ENCODE measurements around the gene ANGPTL2.

The ANGPTL2 gene

DNA sequence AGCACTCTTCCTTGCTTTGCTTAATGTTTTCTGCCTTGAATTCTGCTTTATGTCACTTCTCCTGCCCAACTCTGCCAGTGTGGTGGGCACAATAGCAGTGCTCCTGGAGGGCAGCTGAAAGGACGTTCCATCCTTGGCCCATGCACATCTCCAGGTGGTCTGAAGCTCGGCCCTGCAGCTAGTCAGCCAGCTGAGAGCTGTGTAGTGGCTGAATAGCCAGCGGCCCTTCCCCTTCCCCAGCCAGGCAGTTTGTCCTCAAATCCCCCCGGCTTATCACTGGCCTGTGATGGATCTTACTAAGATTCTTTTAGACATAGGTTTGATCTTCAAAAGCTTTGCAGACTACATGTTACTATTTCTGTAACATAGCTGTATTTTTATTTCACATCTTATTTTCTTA, 42.7 kb upstream of the ANGPTL2 start:
- Histone ChIP-seq H3K4me1 (ENCODE audit: control insufficient read depth, insufficient read depth, low read length) (peaks cover 5% of the 10 kb centered on the region), H3K27ac (ENCODE audit: low read length) (no peak overlapping the region)
- WGBS (ENCODE audit: insufficient coverage, insufficient read length) = no CpG with 5 or more reads among the region's 4 CpGs

DNA sequence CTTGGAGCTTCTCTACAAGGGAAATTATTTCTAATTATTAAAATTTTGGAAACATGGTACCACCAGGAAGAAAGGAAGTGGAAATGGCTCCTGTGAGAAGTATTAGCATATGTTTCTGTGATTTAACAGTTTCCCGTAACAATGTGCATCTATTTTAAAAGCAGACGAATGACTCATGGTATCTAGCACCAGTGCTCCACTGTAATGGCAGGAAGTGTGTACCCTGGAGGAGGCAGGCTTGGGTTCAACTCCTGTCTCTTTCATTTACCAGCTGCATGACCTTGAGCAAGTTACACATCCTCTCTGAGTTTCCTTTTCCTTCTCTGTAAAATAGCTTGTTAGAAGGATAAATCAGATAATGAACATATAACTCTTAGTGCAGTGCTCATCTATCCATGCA, 41.0 kb upstream of the ANGPTL2 start:
- Histone ChIP-seq H3K4me3 (ENCODE audit: low read length) (no peak overlapping the region), H3K36me3 (ENCODE audit: control insufficient read depth, insufficient read depth, low read length) (no peaks in the 10 kb centered on the region), H3K27ac (ENCODE audit: low read length) (no peak overlapping the region), H3K4me1 (ENCODE audit: control insufficient read depth, insufficient read depth, low read length) (peaks cover 8% of the 10 kb centered on the region), H3K27me3 (ENCODE audit: control insufficient read depth, insufficient read depth, low read length) (no peaks in the 10 kb centered on the region), H3K9me3 (ENCODE audit: control insufficient read depth, insufficient read depth, low read length) (no peaks in the 10 kb centered on the region)
- WGBS (ENCODE audit: insufficient coverage, insufficient read length) = no CpG with 5 or more reads among the region's 2 CpGs
- DNase-seq (ENCODE audit: low read depth, low spot score) = no peak

More for the DNA sequence above, 42.7 kb upstream of the ANGPTL2 start:
- H3K36me3 ChIP-seq (ENCODE audit: control insufficient read depth, insufficient read depth, low read length) = no peaks in the 10 kb centered on the region
- no peaks in the 10 kb centered on the region for H3K27me3 ChIP-seq (ENCODE audit: control insufficient read depth, insufficient read depth, low read length)
- no peak for DNase-seq (ENCODE audit: low read depth, low spot score)
- H3K9me3 ChIP-seq (ENCODE audit: control insufficient read depth, insufficient read depth, low read length) = no peaks in the 10 kb centered on the region
- no peak overlapping the region for H3K4me3 ChIP-seq (ENCODE audit: low read length)

DNA sequence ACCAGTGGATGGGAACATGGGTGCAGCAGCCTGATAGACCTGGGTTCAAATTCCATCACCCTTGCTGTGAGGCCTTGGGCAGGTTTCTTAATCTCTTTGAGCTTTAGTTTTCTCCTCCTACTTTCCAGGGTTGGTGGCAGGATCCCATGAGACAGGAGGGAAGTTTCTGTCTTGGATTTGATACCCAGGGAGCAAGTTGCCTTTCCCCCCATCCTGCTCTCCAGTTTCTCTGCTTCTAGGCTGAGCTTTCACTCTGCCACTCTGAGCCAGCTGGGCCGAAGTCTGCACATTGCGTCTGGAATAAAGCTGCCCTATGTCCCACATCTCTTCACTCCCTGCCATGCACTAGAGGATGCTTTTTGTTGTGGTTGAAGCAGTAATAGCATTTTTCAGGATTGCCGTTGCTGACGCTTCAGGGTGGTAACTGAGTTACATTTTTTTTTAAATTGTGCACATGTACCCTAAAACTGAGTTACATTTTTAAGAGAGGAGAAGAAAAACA, 40.5 kb upstream of the ANGPTL2 start:
- H3K36me3 ChIP-seq (ENCODE audit: control insufficient read depth, insufficient read depth, low read length) = no peaks in the 10 kb centered on the region
- WGBS (ENCODE audit: insufficient coverage, insufficient read length) = no CpG with 5 or more reads among the region's 4 CpGs

DNA sequence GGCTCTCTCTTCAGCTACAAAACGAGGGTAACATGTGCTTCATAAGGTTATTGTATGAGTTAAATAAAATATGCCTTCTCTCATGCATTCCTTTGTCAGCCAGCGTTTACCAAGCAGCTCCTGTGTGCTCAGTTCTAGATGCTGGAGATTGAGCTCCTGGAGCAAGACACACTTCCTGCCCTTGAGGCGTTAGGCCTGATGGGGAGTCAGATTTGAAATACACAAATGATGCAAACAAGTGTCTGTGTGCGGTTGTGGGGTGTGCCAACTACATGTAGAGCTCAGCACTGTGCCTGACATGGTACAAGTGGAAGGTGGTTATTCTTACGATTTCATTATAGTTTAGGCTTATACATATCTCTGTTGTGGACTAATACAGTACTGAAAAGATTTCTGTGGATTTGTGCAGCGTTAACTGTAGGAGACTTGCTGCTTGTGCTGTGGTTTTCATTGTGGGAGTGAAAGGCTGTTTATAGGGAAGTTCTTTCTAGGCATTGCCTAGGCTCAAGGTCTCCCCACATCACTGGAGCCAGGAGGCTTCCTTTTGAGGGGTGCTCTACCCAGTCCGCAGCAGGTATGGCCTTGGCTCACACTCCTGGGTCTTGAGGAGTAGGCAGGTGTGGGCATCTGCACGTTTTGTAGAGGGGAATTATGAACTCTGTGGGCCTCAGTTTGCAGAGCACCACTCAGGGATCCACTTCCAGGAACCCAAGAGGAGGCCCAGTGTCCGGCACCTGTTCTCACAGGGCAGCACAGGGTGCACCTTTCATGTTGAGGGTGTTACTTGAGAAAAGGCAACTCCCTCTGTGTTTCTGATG, 39.8 kb upstream of the ANGPTL2 start:
- Histone ChIP-seq H3K4me1 (ENCODE audit: control insufficient read depth, insufficient read depth, low read length) (peaks cover 8% of the 10 kb centered on the region), H3K27ac (ENCODE audit: low read length) (no peak overlapping the region), H3K27me3 (ENCODE audit: control insufficient read depth, insufficient read depth, low read length) (no peaks in the 10 kb centered on the region), H3K9me3 (ENCODE audit: control insufficient read depth, insufficient read depth, low read length) (no peaks in the 10 kb centered on the region), H3K36me3 (ENCODE audit: control insufficient read depth, insufficient read depth, low read length) (no peaks in the 10 kb centered on the region), H3K4me3 (ENCODE audit: low read length) (no peak overlapping the region)
- DNase-seq (ENCODE audit: low read depth, low spot score) = no peak
- WGBS (ENCODE audit: insufficient coverage, insufficient read length) = no CpG with 5 or more reads among the region's 9 CpGs

More for the DNA sequence above, 40.5 kb upstream of the ANGPTL2 start:
- H3K4me3 ChIP-seq (ENCODE audit: low read length) = no peak overlapping the region
- no peaks in the 10 kb centered on the region for H3K27me3 ChIP-seq (ENCODE audit: control insufficient read depth, insufficient read depth, low read length)
- H3K9me3 ChIP-seq (ENCODE audit: control insufficient read depth, insufficient read depth, low read length) = no peaks in the 10 kb centered on the region
- no peak overlapping the region for H3K27ac ChIP-seq (ENCODE audit: low read length)
- DNase-seq (ENCODE audit: low read depth, low spot score) = no peak
- H3K4me1 ChIP-seq (ENCODE audit: control insufficient read depth, insufficient read depth, low read length) = peaks cover 8% of the 10 kb centered on the region

DNA sequence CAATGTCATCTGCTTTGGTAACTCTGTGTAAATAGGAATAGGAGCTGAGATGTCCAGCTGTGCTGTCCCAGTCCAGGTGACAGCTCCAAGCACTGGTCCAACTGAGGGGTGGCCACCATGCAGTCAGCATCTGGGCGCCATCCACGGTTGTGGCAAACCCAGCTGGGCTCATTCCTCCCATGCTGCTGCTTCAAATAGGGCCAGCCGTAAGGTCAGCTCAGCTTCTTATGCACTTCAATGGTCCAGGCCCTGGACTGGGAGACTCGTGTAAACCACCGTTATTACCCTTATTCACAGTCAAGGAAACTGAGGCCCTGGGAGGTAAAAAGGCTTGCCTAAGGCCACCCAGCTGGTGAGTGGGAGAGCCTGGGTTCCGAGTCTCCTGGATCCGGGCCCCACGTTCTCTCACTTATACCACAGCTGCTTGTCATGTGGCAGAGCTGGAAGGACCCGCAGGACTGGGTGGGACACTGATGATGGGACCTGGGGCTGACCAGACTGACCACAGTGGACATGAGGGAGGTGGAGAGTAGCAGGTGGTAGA, 38.7 kb upstream of the ANGPTL2 start:
- no peaks in the 10 kb centered on the region for H3K27me3 ChIP-seq (ENCODE audit: control insufficient read depth, insufficient read depth, low read length)
- no CpG with 5 or more reads among the region's 9 CpGs for WGBS (ENCODE audit: insufficient coverage, insufficient read length)
- H3K36me3 ChIP-seq (ENCODE audit: control insufficient read depth, insufficient read depth, low read length) = no peaks in the 10 kb centered on the region
- DNase-seq (ENCODE audit: low read depth, low spot score) = no peak
- H3K4me1 ChIP-seq (ENCODE audit: control insufficient read depth, insufficient read depth, low read length) = peaks cover 8% of the 10 kb centered on the region
- no peak overlapping the region for H3K4me3 ChIP-seq (ENCODE audit: low read length)
- H3K9me3 ChIP-seq (ENCODE audit: control insufficient read depth, insufficient read depth, low read length) = no peaks in the 10 kb centered on the region
- no peak overlapping the region for H3K27ac ChIP-seq (ENCODE audit: low read length)

DNA sequence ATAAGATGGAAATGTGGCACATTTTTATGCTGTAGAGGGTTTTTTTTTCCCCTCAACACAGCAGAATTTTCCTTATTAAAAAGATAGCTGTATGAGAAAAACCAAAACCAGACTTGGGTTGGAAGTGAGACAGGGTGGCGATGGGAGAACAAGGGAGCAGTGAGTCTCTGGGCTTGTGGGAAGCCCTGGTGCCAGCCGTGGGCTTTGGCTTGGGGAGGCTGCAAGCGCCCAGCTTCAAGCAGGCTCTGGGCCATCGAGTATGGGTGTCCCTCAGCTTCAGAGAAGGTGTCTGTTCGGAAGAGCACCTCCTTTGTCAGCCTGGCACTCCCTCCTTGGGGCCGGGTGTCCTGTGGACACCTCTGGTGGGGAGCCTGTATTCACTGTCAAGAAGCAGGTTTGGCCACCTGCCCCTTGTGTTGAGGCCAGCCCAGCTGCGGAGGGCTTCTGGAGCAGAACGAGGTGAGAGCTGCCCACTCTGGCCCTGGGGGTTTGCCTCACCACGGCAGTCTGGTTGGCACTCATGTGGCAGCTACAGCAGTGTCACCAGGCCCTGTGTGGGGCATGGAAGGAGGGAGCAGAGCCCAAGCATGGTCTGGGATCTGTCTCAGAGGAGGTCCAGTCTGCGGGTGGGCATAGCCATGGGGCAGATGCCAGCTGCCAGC, 37.6 kb upstream of the ANGPTL2 start:
- H3K9me3 ChIP-seq (ENCODE audit: control insufficient read depth, insufficient read depth, low read length) = no peaks in the 10 kb centered on the region
- H3K36me3 ChIP-seq (ENCODE audit: control insufficient read depth, insufficient read depth, low read length) = no peaks in the 10 kb centered on the region
- no CpG with 5 or more reads among the region's 10 CpGs for WGBS (ENCODE audit: insufficient coverage, insufficient read length)
- H3K27me3 ChIP-seq (ENCODE audit: control insufficient read depth, insufficient read depth, low read length) = no peaks in the 10 kb centered on the region
- H3K4me3 ChIP-seq (ENCODE audit: low read length) = no peak overlapping the region
- no peak overlapping the region for H3K27ac ChIP-seq (ENCODE audit: low read length)
- DNase-seq (ENCODE audit: low read depth, low spot score) = no peak
- H3K4me1 ChIP-seq (ENCODE audit: control insufficient read depth, insufficient read depth, low read length) = peaks cover 8% of the 10 kb centered on the region

DNA sequence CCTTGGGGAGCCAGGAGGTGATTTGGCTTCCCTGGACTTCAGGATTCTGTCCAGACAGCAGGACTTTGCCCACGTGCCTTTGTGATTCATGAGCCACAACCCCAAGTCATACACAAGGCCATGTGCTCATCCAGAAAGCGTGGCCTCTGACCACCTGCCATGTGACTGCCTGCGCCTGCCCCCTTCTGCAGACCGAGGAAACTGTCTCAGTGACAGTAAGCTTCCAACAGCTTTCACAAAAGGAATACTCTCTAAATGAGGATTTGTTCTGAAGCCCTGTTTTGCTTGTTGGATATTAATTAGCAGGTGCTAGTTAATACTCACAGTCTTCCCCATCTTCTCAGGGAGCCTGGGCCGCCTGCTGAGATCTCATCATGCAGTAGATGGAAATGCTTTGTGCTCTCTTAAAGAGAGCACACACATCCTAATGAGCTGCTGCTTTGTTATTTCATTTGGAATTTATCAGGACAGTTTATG, 36.9 kb upstream of the ANGPTL2 start:
- H3K4me1 ChIP-seq (ENCODE audit: control insufficient read depth, insufficient read depth, low read length) = peaks cover 6% of the 10 kb centered on the region
- no peaks in the 10 kb centered on the region for H3K36me3 ChIP-seq (ENCODE audit: control insufficient read depth, insufficient read depth, low read length)
- no peak overlapping the region for H3K4me3 ChIP-seq (ENCODE audit: low read length)
- no peak overlapping the region for H3K27ac ChIP-seq (ENCODE audit: low read length)
- no CpG with 5 or more reads among the region's 5 CpGs for WGBS (ENCODE audit: insufficient coverage, insufficient read length)
- DNase-seq (ENCODE audit: low read depth, low spot score) = peak; percentile 27
- no peaks in the 10 kb centered on the region for H3K27me3 ChIP-seq (ENCODE audit: control insufficient read depth, insufficient read depth, low read length)
- H3K9me3 ChIP-seq (ENCODE audit: control insufficient read depth, insufficient read depth, low read length) = no peaks in the 10 kb centered on the region

DNA sequence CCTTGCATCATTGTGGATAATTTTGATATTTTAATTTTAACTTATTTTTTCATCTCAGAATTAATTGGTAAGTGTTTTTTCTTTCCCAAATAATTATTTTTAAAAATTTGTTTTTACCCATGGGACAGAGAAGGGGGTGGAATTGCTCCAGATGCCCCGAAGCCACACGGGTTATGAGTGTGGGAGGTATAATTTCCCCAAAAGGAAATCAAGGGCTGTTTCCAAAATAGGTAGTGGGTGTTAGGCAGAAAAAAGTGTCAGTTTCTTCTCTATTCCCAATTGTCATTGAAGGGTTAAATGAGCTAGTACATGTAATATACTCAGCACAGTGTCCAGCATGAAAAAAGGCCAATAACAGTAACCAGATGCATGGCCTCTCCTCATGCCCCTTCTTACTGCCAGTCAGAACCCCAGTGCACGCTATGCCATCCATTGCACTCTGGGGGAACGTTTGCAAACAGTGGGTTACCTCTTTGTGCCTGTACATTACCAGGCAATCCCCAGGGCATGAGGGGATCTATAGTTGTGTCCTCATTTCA, 36.4 kb upstream of the ANGPTL2 start:
- H3K27ac ChIP-seq (ENCODE audit: low read length) = no peak overlapping the region
- WGBS (ENCODE audit: insufficient coverage, insufficient read length) = no CpG with 5 or more reads among the region's 4 CpGs
- H3K36me3 ChIP-seq (ENCODE audit: control insufficient read depth, insufficient read depth, low read length) = no peaks in the 10 kb centered on the region

DNA sequence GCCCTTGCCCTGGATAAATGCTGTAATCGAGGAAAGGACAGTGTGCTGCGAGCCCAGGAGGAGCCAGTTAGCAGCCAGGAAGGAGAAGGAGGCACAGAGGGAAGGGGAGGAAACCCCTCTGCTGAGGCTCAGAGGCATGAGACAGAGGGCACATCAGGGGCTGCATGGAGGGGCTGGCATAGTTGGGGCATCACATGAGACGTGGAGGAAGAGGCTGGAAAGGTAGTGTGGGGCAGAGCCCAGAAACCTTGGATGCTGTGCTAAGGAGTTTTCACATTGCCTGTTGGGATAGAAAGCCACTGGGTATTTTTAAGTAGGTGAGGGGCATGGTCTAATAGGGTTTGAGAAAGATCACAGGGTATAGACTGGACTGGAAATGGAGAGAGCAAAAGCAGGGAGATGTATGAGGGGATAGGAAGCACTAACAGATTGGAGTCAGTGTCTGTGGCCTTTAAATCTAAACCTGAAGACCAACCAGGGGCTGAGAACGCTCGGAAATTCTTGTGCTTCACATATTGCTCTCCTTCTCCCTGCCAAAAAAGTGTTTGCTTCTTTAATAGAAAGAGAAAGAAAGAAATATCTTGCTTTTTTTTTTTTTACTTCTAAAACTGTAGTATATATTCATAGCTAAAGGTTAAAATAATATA, 33.0 kb upstream of the ANGPTL2 start:
- H3K27ac ChIP-seq (ENCODE audit: low read length) = no peak overlapping the region
- H3K9me3 ChIP-seq (ENCODE audit: control insufficient read depth, insufficient read depth, low read length) = no peaks in the 10 kb centered on the region
- H3K4me3 ChIP-seq (ENCODE audit: low read length) = no peak overlapping the region
- H3K27me3 ChIP-seq (ENCODE audit: control insufficient read depth, insufficient read depth, low read length) = no peaks in the 10 kb centered on the region
- WGBS (ENCODE audit: insufficient coverage, insufficient read length) = no CpG with 5 or more reads among the region's 5 CpGs
- no peaks in the 10 kb centered on the region for H3K36me3 ChIP-seq (ENCODE audit: control insufficient read depth, insufficient read depth, low read length)
- DNase-seq (ENCODE audit: low read depth, low spot score) = no peak
- H3K4me1 ChIP-seq (ENCODE audit: control insufficient read depth, insufficient read depth, low read length) = peaks cover 5% of the 10 kb centered on the region

More for the DNA sequence above, 36.4 kb upstream of the ANGPTL2 start:
- DNase-seq (ENCODE audit: low read depth, low spot score) = no peak
- H3K9me3 ChIP-seq (ENCODE audit: control insufficient read depth, insufficient read depth, low read length) = no peaks in the 10 kb centered on the region
- H3K27me3 ChIP-seq (ENCODE audit: control insufficient read depth, insufficient read depth, low read length) = no peaks in the 10 kb centered on the region
- H3K4me1 ChIP-seq (ENCODE audit: control insufficient read depth, insufficient read depth, low read length) = peaks cover 6% of the 10 kb centered on the region
- no peak overlapping the region for H3K4me3 ChIP-seq (ENCODE audit: low read length)
